Sigmoid colon (tissue), 3 donors: ENCODE measurements around the gene ROBO1.
"Not testable (repeated sequence)": the region's sequence is repeated elsewhere in the genome, so short reads cannot be mapped to it uniquely, and the experiment has no call there.

Experiments
- CTCF ChIP-seq, 4 experiments: fragments of 450-650 bp in 3 of 4; fragments of 200-600 bp in 1 of 4; IDR thresholded peaks; one replicate each; pipeline ENCODE4 v1.5.1; 2016 to 2019; ENCODE audit warnings: antibody characterized with exemption in 4 of 4, mild to moderate bottlenecking in 3 of 4, moderate library complexity in 2 of 4
- POLR2A ChIP-seq, 2 donors: fragments of 450-650 bp; IDR thresholded peaks; one replicate each; pipeline ENCODE4 v1.6.1; 2016; ENCODE audit warnings: antibody characterized with exemption in 2 of 2, mild to moderate bottlenecking in 2 of 2, moderate library complexity in 2 of 2

- TF ChIP-seq CTCF, POLR2A (IDR thresholded peaks at IDR 0.05): not testable (repeated sequence)
These were observed 1043.4 kb downstream of the ROBO1 start for GRCh38 chr3:78724364-78724763.
